ENCODE measurements around the gene BGN.
A peak's percentile ranks its signal among the peaks of the same experiment; 100 is the strongest.

BGN gene

GRCh38 chrX:153494541-153495361 is at the start of gene BGN:
TSS of gene BGN (plus strand) at chrX:153494980. CDS start at chrX:153504632, 9,652 bp downstream.
- DNase-seq = no peak

- no peak for DNase-seq
Measured at GRCh38 chrX:153445106-153445855, 49.5 kb upstream of the BGN start.

- no peak for DNase-seq
Measured at GRCh38 chrX:153445856-153446635, 48.7 kb upstream of the BGN start, which contains the start of gene TREX2. TSS of gene TREX2 (minus strand) at chrX:153446056. CDS start at chrX:153445430, 626 bp downstream.

- DNase-seq = no peak
Measured at GRCh38 chrX:153446636-153446936, 48.2 kb upstream of the BGN start.

DNA sequence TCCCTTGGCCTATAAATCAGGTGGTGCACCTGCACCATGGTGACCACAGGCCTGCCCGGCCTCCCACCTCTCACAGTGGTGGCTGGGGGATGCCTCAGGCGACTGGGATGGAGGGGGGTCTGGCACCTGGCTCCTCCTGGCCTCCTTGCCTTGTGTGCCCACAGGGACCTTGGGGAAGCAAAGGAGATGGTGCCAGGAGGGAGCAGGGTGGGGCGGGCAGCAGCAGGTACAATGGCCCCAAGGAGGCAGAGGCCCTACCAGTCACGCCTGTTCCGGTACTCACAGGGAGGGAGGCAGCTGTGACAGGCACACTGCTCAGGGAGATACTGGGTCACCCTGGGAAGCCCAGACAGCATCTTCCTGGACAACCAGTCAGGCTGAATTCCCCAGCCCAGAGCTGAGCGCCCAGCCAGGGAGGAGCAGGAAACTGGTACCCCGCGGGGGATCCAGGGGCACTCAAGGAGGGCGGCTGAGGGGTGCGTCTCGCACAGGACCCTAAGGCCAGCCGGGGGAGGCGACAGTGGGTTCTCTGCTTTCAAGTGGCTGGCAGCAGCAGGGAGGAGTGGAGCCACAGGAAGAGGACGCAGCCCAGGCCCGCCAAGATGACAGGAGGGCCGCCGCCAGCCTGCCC is 47.7 kb upstream of the BGN start:
- no peak for DNase-seq

DNA sequence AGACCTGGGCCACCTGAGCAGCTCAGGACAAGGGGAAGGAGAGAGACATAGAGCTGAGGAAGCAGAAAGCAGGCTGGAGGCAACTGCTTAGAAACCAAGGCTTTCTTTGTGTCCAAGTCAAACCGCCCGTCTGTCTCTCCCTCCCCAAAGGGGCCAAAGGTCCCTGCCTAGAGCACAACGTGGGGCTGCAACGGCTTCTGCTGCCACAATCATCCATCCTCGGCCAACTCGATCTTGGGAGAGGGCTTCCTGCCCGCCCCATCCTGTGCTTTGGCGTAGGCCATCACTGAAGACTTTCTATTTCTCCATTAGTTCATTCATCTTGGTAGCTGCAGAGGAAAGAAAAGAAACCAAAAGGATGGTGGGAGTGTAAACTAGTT is 47.2 kb upstream of the BGN start:
- no peak for DNase-seq

DNA sequence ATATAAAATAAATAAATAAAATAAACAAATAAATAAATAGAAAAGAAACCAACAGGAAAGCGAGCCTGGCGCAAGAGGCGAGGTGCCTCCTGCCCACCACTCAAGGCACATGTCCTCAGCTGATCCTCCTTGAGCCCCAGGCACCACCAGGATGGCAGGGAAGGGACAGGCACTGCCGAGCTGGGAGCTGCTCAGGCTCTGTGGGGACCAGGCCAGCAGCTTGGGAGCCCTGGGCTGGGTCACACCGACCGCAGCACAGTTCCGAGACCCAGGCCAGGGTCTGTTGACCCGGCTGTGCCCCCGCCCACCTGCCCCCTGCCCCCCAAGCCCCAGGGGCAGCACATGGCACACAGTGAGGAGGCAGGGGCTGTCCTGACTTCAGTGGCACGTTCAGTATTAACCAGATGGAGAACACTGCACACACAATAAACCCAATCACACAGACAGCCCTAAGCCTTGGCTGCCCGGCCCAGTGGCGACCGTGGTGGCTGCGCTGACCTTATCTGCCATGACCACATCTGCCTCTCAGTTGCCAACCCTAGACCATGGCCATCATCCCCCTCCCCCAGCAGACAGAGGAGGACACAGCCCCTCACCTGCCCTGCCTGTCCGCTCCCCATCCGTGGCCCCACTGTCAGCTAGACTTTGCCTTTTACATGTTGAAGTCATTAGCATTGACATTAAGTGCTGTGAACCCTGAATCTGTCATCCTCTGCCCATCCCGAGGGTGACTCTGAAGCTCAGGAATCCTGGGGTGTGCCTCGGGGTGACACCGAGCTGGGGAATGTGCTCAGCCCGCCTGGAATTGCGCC is 46.0 kb upstream of the BGN start:
- no peak for DNase-seq

DNA sequence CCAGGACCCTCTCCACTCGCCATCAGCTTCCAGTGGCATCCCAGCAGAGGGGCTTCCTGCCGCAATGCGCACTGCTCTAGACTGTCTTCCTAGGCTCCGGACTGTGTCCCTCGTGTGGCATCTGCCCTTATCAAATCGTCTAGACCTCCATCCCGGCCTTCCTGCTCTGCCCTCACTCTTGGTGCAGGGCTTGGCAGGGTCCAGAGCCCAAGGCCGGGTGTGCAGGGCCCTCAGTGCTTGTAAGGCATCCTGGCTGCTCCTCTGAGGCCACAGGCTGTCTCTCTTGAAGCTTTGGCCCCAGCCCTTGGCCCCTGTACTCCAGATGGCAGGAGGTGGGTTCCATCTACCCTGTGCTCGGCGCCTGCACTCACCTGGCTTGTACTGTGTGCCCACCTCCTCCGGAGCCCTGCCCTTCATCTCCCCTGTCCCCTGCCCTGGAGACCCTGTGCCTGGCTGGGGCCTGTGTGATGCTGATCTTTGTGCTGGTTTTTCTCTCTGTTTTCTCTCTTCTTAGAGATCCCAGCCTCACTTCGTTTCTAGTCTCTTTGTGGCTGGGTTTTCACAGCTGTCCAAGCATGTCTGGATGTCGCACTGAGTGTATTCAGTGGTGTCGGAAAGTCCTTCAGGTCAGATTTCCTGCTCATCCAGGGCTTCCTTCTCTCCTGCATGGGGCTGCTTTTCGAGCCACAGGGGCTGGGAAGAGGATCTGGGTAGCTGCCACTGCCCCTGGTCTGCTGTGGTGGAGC is 45.2 kb upstream of the BGN start:
- no peak for DNase-seq

- no peak for DNase-seq
Measured at GRCh38 chrX:153450114-153450948, 44.4 kb upstream of the BGN start.

- no peak for DNase-seq
Measured at GRCh38 chrX:153450949-153451277, 43.9 kb upstream of the BGN start.

- DNase-seq = no peak
Measured at GRCh38 chrX:153454901-153455550, 39.8 kb upstream of the BGN start.

GRCh38 chrX:153455571-153455970 is 39.2 kb upstream of the BGN start:
- no peak for DNase-seq

- DNase-seq = no peak
Measured at GRCh38 chrX:153456161-153456560, 38.6 kb upstream of the BGN start.

GRCh38 chrX:153456704-153457103 is 38.1 kb upstream of the BGN start:
- DNase-seq = no peak

DNA sequence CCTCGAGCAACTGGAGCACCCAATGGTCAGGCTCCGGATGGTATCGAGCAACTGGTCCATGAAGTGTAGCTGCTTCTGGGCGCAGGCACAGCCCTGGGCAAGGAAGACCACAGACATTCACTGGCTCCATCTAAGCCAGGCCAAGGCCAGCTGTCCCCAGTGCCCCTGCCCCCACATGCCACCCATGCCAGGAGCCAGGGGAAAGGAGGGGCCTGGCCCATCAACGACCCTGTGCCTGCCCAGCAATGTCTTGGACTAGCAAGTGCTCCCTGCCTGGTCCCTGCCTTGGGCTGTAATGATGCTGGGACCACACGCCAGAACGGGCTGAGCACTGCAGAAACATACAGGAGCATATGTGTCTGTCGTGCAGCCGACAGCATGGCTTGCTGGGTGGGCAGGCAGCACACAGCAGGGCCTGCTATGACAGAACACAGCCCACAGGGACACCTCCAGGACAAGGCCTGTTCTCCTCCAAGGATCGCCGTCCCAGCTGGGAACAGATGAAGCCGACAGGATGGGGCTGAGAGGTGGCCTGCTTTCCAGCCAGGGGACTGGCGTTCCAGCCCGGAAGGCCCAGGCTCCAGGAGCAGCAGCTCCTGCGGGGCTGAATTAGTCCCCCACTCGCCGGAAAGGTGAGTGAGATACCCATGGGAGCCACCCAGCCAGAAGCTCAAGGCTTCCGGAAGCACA is 37.5 kb upstream of the BGN start:
- no peak for DNase-seq

DNA sequence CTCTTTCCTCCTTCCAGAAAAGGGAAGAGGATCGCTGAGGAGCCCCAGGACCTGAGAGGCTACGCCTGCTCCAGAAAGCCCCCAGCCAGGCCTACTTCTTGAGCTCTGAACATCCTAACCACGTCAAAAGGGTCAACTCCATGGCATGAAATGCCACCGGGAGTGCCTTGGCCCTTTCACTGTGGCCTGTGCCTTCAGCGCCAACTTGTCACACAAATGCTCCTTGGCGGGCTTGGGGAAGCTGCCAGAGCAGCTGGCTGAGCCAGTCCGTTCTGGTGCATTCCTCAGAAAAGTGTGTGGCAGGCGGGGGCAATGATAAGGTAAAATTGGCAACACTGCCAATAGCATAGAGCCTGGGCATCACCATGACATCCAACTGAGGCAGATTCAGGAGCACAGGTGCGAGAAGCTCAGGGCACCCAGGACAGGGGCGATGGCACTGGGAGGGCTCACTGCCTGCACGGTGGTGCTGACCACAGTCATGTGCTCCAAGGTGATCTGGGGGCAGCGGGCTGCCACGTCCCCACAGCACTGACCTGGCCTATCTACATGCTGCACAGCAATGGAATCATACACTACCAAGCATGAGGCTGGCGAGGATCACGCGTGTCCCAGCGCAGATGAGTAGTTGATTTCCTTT is 36.8 kb upstream of the BGN start:
- DNase-seq = no peak

DNA sequence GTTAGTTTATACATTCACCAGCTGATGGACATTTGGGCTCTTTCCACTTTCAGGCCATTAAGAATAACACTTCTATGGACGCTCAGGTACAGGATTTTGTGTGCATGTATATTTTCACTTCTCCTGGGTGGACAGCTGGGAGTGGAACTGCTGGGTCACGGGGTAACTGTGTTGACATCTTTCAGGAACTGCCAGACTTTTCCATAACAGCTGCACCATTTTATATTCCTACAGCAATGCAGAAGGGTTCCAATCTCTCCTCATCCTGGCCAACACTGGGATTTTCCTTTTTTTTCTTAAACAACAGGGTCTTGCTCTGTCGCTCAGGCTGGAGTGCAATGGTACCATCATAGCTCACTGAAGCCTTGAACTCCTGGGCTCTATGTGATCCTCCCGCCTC is 36.3 kb upstream of the BGN start:
- DNase-seq = no peak

DNA sequence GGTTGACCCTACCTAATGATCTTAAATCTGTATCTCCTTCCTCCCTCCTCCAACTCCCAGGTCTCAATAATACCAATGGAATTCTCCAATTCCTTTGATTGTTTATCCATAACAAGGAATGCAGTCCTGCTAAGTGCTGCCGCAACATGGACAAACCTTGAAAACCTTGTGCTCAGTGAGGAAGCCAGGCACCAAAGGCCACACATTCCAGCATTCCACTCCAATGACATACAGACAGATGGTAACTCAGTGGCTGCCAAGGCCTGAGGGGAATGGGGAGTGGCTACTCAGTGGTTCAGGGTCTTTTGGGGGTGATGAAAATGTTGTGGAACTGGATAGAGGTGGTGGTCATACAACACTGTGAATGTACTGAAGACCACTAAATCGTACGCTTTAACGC is 34.8 kb upstream of the BGN start:
- DNase-seq = no peak

- peak; percentile 39 to 40 for DNase-seq
Measured at GRCh38 chrX:153460826-153461225, 34.0 kb upstream of the BGN start.
